Effector memory CD4-positive, alpha-beta T cell (primary cell): ENCODE data around the gene MAPKAP1.

Experiments
- DNase-seq, 3 donors: peaks; one replicate each; pipeline ENCODE4 v3.0.0-alpha.2; 2020
- H3K27ac ChIP-seq: 2 replicates; pipeline ENCODE4 v1.7.0; 2013; ENCODE audit warnings: mild to moderate bottlenecking, low read length, moderate library complexity; ENCODE audit not compliant: insufficient read depth, poor library complexity, severe bottlenecking
- H3K27me3 ChIP-seq: replicated peaks from 2 replicates; pipeline ENCODE4 v1.7.0; 2013; ENCODE audit warnings: mild to moderate bottlenecking, low read length; ENCODE audit not compliant: insufficient read depth, control insufficient read depth, poor library complexity, severe bottlenecking
- H3K36me3 ChIP-seq: 2 replicates; pipeline ENCODE4 v1.7.0; 2013; ENCODE audit warnings: mild to moderate bottlenecking, low read length, moderate library complexity; ENCODE audit not compliant: control insufficient read depth, insufficient read depth
- H3K4me1 ChIP-seq: 2 replicates; pipeline ENCODE4 v1.7.0; 2013; ENCODE audit warnings: low read length, mild to moderate bottlenecking; ENCODE audit not compliant: control insufficient read depth, insufficient read depth, poor library complexity, severe bottlenecking
- H3K4me3 ChIP-seq: 2 replicates; pipeline ENCODE4 v1.7.0; 2013; ENCODE audit warnings: low read length, low read depth, mild to moderate bottlenecking; ENCODE audit not compliant: insufficient read depth, poor library complexity, severe bottlenecking
- H3K9me3 ChIP-seq: 2 replicates; pipeline ENCODE4 v1.7.0; 2013; ENCODE audit warnings: mild to moderate bottlenecking, low read length, moderate library complexity; ENCODE audit not compliant: control insufficient read depth

The MAPKAP1 gene

DNA sequence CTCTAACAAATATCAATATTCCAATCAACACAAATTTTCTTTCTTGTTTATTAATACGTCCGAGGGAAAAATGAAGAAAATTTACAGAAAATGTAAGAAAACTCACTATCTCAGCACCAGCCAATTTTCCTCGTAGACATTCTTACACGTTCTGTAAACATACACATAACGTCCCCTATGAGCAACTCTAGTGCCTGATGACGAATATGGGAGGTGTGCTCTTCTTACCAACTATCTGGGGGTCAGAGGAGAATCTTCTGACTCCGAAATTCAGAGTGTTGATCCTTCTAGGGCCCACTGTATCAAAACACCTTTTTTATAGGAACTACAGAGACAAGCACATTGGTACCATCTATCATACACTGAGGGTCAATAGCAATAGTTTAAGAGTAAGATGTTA is 246.7 kb downstream of the MAPKAP1 start:
- H3K4me1 ChIP-seq: no peaks in the 10 kb centered on the region
- H3K36me3 ChIP-seq: peaks cover 6% of the 10 kb centered on the region
- no peak overlapping the region for H3K4me3 ChIP-seq
- no peak for DNase-seq
- H3K9me3 ChIP-seq: no peaks in the 10 kb centered on the region
- no peaks in the 10 kb centered on the region for H3K27me3 ChIP-seq
- H3K27ac ChIP-seq: no peak overlapping the region

GRCh38 chr9:125457357-125457756 is 249.7 kb downstream of the MAPKAP1 start:
- H3K9me3 ChIP-seq: no peaks in the 10 kb centered on the region
- H3K36me3 ChIP-seq: peaks cover 6% of the 10 kb centered on the region

GRCh38 chr9:125455876-125456275 is 251.1 kb downstream of the MAPKAP1 start:
- Histone ChIP-seq H3K36me3 (peaks cover 6% of the 10 kb centered on the region), H3K27ac (no peak overlapping the region)
- no peak for DNase-seq

More at GRCh38 chr9:125457357-125457756, 249.7 kb downstream of the MAPKAP1 start:
- H3K27ac ChIP-seq: no peak overlapping the region
- DNase-seq: no peak
- H3K27me3 ChIP-seq: no peaks in the 10 kb centered on the region
- H3K4me3 ChIP-seq: no peak overlapping the region
- no peaks in the 10 kb centered on the region for H3K4me1 ChIP-seq

DNA sequence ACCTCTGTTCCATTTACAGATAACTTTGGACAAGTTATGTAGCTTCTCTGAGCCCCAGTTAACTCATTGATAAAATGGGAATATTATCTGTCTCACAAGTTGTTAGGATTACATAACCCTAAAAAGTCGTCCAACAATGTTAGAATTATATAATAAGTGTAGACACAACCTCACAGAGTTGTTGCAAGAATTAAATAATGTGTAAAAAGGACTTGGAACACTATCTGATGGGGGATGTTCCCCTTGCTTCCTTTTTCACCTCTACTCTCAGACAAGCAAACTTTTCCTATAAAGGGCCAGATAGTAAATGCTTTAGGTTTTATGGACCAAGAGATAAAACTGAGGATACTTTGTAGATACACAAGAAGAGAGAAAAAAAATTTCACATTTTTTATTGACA is 251.9 kb downstream of the MAPKAP1 start:
- H3K27me3 ChIP-seq: no peaks in the 10 kb centered on the region

More at GRCh38 chr9:125455876-125456275, 251.1 kb downstream of the MAPKAP1 start:
- Histone ChIP-seq H3K27me3 (no peaks in the 10 kb centered on the region), H3K4me1 (no peaks in the 10 kb centered on the region), H3K9me3 (no peaks in the 10 kb centered on the region), H3K4me3 (no peak overlapping the region)

GRCh38 chr9:125447202-125447802 is 259.7 kb downstream of the MAPKAP1 start:
- Histone ChIP-seq H3K9me3 (no peaks in the 10 kb centered on the region), H3K4me3 (no peak overlapping the region), H3K27ac (no peak overlapping the region), H3K4me1 (no peaks in the 10 kb centered on the region), H3K36me3 (peaks cover 8% of the 10 kb centered on the region), H3K27me3 (no peaks in the 10 kb centered on the region)
- DNase-seq: no peak

More for the DNA sequence above, 251.9 kb downstream of the MAPKAP1 start:
- H3K4me1 ChIP-seq: no peaks in the 10 kb centered on the region
- H3K4me3 ChIP-seq: no peak overlapping the region
- H3K36me3 ChIP-seq: no peaks in the 10 kb centered on the region
- no peak overlapping the region for H3K27ac ChIP-seq
- no peak for DNase-seq
- no peaks in the 10 kb centered on the region for H3K9me3 ChIP-seq

GRCh38 chr9:125446561-125447094 is 260.4 kb downstream of the MAPKAP1 start:
- H3K27me3 ChIP-seq: no peaks in the 10 kb centered on the region
- no peaks in the 10 kb centered on the region for H3K4me1 ChIP-seq
- H3K9me3 ChIP-seq: no peaks in the 10 kb centered on the region
- H3K4me3 ChIP-seq: no peak overlapping the region
- DNase-seq: no peak
- no peak overlapping the region for H3K27ac ChIP-seq
- peaks cover 8% of the 10 kb centered on the region for H3K36me3 ChIP-seq

DNA sequence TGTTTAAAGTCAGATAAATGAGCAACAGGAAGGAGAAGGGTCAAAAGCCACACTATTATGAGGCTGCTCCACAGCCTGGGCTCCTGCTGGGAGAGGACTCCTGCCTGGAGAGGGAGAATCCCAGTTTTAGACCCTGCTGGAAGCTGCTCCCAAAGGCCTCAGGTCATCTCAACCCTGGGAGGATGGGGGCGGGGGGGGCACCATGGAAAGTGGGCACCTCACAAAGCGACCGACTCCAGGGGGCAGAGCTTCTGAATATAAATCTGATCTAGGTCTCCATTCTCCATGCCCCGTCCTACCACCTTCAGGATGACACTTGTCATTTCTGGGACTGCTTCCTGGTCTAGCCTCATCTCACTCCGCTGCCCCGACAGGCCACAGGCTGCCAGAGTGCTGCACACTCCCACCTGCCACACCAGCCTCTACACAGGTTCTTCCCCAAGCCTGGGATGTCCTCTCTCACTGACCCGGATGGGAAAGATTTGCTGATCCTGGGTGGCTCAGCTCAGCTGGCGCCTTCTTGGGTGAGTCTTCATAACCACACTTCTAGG is 262.0 kb downstream of the MAPKAP1 start:
- Histone ChIP-seq H3K27me3 (no peaks in the 10 kb centered on the region), H3K36me3 (peaks cover 15% of the 10 kb centered on the region), H3K4me1 (no peaks in the 10 kb centered on the region), H3K4me3 (no peak overlapping the region), H3K9me3 (no peaks in the 10 kb centered on the region), H3K27ac (no peak overlapping the region)
- no peak for DNase-seq

- Histone ChIP-seq H3K9me3 (no peaks in the 10 kb centered on the region), H3K27me3 (no peaks in the 10 kb centered on the region), H3K4me1 (no peaks in the 10 kb centered on the region), H3K4me3 (no peak overlapping the region), H3K36me3 (peaks cover 22% of the 10 kb centered on the region), H3K27ac (no peak overlapping the region)
- DNase-seq: no peak
Measured at GRCh38 chr9:125444166-125444565, 262.8 kb downstream of the MAPKAP1 start.

- H3K27me3 ChIP-seq: no peaks in the 10 kb centered on the region
- no peak overlapping the region for H3K27ac ChIP-seq
- H3K9me3 ChIP-seq: no peaks in the 10 kb centered on the region
- no peaks in the 10 kb centered on the region for H3K4me1 ChIP-seq
- H3K36me3 ChIP-seq: peaks cover 24% of the 10 kb centered on the region
- DNase-seq: no peak
- H3K4me3 ChIP-seq: no peak overlapping the region
Measured at GRCh38 chr9:125443367-125443766, 263.6 kb downstream of the MAPKAP1 start.

DNA sequence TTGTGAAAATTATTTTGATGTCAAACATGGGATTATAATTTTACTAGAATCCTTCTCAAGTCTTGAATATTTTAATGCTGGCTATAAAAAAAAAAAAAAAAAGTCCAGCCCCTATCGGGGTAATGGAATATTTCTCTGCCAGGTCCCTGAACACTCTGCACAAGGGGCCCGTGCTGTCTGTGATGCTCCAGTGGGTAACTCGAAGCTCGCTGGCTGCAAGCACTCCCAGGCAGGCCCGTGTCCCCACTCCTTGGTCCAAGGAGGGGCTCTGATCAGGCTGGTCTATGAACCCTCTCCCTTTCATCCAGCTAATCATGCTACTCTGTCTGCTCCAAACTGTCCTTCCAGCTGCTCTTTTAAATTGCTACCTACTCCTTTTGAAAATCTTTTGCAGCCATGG is 264.6 kb downstream of the MAPKAP1 start:
- no peaks in the 10 kb centered on the region for H3K27me3 ChIP-seq
- H3K4me1 ChIP-seq: no peaks in the 10 kb centered on the region
- H3K4me3 ChIP-seq: no peak overlapping the region
- H3K9me3 ChIP-seq: no peaks in the 10 kb centered on the region
- peaks cover 24% of the 10 kb centered on the region for H3K36me3 ChIP-seq
- H3K27ac ChIP-seq: no peak overlapping the region
- no peak for DNase-seq
